DND-41 (cell line): ENCODE results near the gene ZNG1F.
A peak's percentile ranks its signal among the peaks of the same experiment; 100 is the strongest.
"Not testable (repeated sequence)": the region's sequence is repeated elsewhere in the genome, so short reads cannot be mapped to it uniquely, and the experiment has no call there.

Experiments used
- ATAC-seq: fragments of 200-7000 bp; cut with Tn5 transposase; 3 replicates; pipeline ENCODE4 v1.9.1; 2021; ENCODE audit warnings: low read depth; ENCODE audit not compliant: insufficient read depth
- DNase-seq: peaks from one replicate; pipeline ENCODE4 v3.0.0-alpha.2; 2020
- H2AFZ ChIP-seq: 2 replicates; pipeline ENCODE4 v1.6.0; 2012; ENCODE audit warnings: low read depth, low read length
- H3K27ac ChIP-seq: 2 replicates; pipeline ENCODE4 v1.5.1; 2012; ENCODE audit warnings: low read length, inconsistent platforms
- H3K27me3 ChIP-seq: fragments of 200-600 bp; sonication (generic); 2 replicates; pipeline ENCODE4 v1.6.0; 2012; ENCODE audit warnings: low read length, mild to moderate bottlenecking, inconsistent platforms; ENCODE audit not compliant: insufficient read depth, poor library complexity
- H3K36me3 ChIP-seq: 2 replicates; pipeline ENCODE4 v1.5.1; 2012; ENCODE audit warnings: low read length, inconsistent platforms; ENCODE audit not compliant: insufficient read depth
- H3K4me1 ChIP-seq: 2 replicates; pipeline ENCODE4 v1.5.1; 2012; ENCODE audit warnings: mild to moderate bottlenecking, low read length; ENCODE audit not compliant: insufficient read depth
- H3K4me2 ChIP-seq: 2 replicates; pipeline ENCODE4 v1.6.0; 2012; ENCODE audit warnings: mild to moderate bottlenecking, moderate library complexity, low read length, inconsistent platforms; ENCODE audit not compliant: insufficient read depth
- H3K4me3 ChIP-seq, 2 experiments: fragments of 200-600 bp in 1 of 2; shearing (Covaris generic) in 1 of 2; 2 replicates each; pipeline ENCODE4 v1.5.1; 2012 to 2016; ENCODE audit warnings: inconsistent platforms in 2 of 2, low read length in 2 of 2, mild to moderate bottlenecking in 2 of 2, low read depth in 1 of 2, moderate library complexity in 1 of 2
- H3K79me2 ChIP-seq: 2 replicates; pipeline ENCODE4 v1.6.0; 2012; ENCODE audit warnings: low read length, inconsistent platforms; ENCODE audit not compliant: insufficient read depth
- H3K9ac ChIP-seq: 2 replicates; pipeline ENCODE4 v1.6.0; 2012; ENCODE audit warnings: low read depth, mild to moderate bottlenecking, inconsistent platforms, low read length, moderate library complexity
- H3K9me3 ChIP-seq: 2 replicates; pipeline ENCODE4 v1.5.1; 2012; ENCODE audit warnings: low read length, moderate library complexity, mild to moderate bottlenecking, inconsistent platforms; ENCODE audit not compliant: insufficient read depth, severe bottlenecking
- H4K20me1 ChIP-seq: 2 replicates; pipeline ENCODE4 v1.6.0; 2012; ENCODE audit warnings: low read length; ENCODE audit not compliant: insufficient read depth

The ZNG1F gene

DNA sequence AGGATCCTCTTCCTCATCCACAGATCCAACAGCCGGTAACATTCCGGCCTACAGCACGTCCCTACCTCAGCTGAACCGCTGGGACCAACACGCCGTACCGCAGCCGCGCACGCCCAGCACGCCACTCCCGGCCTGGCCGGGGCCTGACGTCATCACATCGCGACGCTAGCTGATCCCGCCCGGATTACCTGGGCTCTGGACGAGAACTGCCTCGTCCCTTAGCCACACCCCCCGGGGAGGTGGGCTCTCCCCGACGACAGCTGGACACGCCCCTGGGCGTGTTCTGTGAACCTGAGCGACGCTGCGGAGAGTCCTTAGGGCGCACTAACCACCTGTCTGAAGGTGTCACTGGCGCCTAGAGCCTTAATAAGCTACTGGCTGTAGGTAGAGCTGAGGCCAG is at the start of gene ZNG1F:
ZNG1F (minus strand) TSS at position 101 of the 400 bp plus-strand sequence; CDS start at position 42, 59 bp downstream.
- not testable (repeated sequence) for H4K20me1 ChIP-seq, H3K9me3 ChIP-seq, H3K4me2 ChIP-seq, H3K27me3 ChIP-seq, H3K4me3 ChIP-seq, H3K36me3 ChIP-seq, H2AFZ ChIP-seq, ATAC-seq, DNase-seq, H3K79me2 ChIP-seq, H3K9ac ChIP-seq, H3K27ac ChIP-seq, H3K4me1 ChIP-seq

DNA sequence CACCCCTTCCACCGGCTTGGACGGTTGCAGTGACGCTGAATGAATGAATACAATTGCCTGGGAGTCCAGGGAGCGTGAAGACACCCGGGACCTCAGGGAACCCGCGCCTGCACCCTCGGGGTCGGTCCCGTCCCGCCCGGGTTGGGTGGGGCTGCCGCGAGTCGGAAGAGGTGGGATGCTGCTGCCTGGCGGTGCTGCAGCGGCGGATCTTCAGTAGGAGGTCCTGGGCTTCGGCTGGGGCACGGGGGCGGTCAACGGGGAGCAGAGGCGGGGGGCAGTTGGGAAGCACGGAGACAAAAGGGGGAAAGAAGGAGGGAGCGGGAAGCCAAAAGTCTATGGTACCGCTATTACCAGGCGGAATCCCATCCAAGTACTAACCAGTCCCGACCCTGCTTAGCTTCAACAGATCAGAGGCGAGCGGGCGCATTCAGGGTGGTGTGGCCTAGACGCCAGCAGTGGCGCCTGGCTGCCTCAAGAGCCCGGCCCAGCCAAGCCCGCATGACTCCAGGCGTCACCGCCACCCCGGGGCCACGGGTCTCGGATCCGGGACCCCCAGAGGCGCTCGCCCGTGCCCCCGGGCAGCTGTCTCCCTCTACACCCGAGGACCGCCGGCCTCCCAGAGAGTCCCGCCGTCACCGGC is 48.1 kb upstream of the ZNG1F start:
- DNase-seq, H3K36me3 ChIP-seq, ATAC-seq, H4K20me1 ChIP-seq, H3K27ac ChIP-seq, H3K4me1 ChIP-seq, H3K9me3 ChIP-seq, H3K9ac ChIP-seq, H3K79me2 ChIP-seq, H2AFZ ChIP-seq, H3K27me3 ChIP-seq, H3K4me3 ChIP-seq, H3K4me2 ChIP-seq: not testable (repeated sequence)

DNA sequence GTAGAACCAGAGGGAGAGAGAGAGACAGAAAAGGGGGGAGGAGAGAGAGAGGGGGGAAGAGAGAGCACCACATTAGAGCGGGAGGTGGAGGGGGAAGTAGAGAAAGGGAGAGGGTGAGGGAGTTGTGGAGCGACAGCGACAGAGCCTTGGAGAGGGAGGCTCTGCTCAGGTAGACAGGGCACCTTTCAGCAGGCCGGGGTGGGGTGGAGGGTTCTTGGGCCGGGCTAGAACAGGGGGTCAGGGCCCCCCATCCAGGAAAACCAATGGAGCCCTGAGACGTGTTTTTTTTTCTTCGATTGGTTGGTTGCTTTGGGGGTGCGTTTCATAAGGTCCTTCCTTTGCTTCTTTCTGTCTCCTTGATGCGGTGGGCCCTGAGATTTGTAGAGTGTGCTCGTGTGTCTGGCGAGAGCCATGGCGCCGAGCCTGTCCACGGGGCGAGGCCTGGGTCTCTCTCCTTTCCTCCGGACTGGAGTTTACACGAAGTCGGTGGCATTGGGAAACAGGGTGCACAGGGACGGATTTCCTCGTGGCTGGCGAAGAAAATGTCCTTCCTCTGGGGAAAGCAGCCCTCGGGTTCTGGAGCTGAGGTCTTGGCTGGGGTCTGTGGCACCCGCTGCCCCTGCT is 47.5 kb upstream of the ZNG1F start:
- not testable (repeated sequence) for H3K9me3 ChIP-seq, DNase-seq, H3K27me3 ChIP-seq, H3K27ac ChIP-seq, H3K4me3 ChIP-seq, H3K36me3 ChIP-seq, H3K4me1 ChIP-seq, H3K79me2 ChIP-seq, H2AFZ ChIP-seq, H3K9ac ChIP-seq, ATAC-seq, H3K4me2 ChIP-seq, H4K20me1 ChIP-seq

DNA sequence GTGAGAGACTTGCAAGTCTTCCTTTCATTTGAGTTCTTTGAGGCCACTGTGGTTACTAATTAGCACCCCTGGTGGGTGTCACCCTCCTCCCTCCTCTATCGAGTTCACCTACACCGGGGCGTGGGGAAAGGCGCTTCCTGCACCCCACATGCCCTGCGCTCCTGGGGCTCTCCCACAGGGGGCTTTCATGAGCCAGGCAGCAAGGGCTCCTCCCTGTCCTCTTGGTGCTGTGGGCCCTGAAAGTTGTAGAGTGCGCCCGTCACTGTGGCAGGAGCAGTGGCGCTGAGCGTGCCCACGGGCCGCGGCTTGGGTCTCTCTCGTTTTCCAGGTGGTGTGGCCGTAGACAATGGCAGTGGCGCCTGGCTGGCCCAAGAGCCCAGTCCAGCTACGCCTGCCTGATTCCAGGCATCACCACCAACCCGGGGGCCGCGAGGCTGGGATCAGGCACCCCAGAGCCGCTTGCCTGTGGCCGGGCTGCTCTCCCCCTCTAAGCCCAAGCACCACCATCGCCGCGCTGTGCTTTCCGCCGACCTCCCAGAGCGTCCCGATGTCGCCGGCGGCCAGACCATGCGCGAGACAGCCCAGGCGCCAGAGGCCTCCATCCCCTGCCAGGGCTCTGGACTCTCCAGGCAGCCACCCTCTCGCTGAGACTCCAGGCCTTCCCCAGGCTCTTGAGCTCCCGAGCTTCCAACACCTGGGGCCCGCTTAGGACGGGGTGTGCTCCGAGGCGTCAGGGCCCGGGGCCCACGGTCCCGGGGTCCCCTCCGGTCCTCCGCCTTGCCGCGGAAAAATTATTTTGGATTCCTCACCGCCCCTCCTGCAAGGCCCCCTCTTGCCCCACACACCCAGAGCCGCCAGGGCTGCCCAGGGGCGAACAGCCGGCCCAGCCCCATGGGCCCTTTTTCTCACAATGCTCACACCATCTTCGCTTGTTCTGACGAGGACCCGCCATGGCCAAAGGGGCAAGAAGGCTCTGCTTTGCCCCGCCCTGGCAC is 46.0 kb upstream of the ZNG1F start:
- 0 out of 3 replicates have a peak, but pooled peaks have one; percentile 24 for ATAC-seq
- not testable (repeated sequence) for DNase-seq, H3K36me3 ChIP-seq, H2AFZ ChIP-seq, H3K4me1 ChIP-seq, H3K9me3 ChIP-seq, H3K27me3 ChIP-seq, H3K79me2 ChIP-seq, H3K4me3 ChIP-seq, H3K27ac ChIP-seq, H3K9ac ChIP-seq, H3K4me2 ChIP-seq, H4K20me1 ChIP-seq

DNA sequence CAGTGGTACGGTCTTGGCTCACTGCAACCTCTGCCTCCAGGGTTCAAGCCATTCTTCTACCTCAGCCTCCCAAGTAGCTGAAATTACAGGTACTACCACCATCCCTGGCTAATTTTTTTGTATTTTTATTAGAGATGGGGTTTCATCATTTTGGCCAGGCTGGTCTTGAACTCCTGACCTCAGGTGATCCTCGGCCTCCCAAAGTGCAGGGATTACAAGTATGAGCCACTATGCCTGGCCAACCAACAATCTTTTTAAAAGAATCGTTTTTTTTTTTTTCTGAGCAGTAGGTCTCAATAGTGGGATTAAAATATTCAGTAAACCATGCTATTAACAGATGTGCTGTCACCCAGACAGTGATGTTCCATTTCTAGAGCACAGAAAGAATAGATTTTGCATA is 45.1 kb upstream of the ZNG1F start:
- H3K9ac ChIP-seq, H2AFZ ChIP-seq, H3K9me3 ChIP-seq, H3K27me3 ChIP-seq, H4K20me1 ChIP-seq, H3K4me3 ChIP-seq, ATAC-seq, H3K27ac ChIP-seq, H3K4me1 ChIP-seq, DNase-seq, H3K36me3 ChIP-seq, H3K79me2 ChIP-seq, H3K4me2 ChIP-seq: not testable (repeated sequence)

DNA sequence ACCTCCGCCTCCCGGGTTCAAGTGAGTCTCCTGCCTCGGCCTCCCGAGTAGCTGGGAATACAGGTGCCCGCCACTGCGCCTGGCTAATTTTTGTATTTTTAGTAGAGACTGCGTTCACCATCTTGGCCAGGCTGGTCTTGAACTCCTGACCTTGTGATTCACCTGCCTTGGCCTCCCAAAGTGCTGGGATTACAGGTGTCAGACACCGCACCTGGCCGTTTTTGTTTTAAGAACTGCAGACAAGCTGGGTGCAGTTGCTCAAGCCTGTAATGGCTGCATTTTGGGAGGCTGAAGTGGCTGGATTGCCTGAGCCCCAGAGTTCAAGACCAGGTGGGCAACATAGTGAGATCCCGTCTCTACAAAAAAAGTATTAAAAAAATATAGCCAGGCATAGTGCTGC is 43.2 kb upstream of the ZNG1F start:
- not testable (repeated sequence) for H3K27me3 ChIP-seq, H3K4me3 ChIP-seq, H4K20me1 ChIP-seq, H3K4me2 ChIP-seq, H3K36me3 ChIP-seq, H3K9ac ChIP-seq, H3K27ac ChIP-seq, DNase-seq, H3K79me2 ChIP-seq, H3K4me1 ChIP-seq, H3K9me3 ChIP-seq, ATAC-seq, H2AFZ ChIP-seq

DNA sequence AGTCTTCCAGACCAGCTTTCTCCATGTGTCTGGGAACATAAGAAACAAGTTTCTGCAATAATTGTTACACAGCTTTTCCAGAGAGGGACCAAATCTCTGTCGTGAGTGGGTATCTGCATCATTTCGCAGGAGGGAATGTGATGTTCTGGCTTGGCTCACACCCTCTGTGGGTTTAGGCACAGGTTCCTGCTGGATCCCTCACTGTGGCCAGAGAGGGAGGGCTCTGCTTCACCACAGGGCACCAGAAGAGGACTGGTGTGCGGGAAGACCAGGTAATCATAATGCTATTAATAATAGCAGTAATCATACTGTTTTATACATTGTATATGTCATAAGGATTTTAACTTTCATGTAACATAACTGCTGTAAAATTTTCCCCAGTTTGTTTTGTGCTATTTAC is 41.3 kb upstream of the ZNG1F start:
- not testable (repeated sequence) for H3K36me3 ChIP-seq, H3K4me3 ChIP-seq, H3K79me2 ChIP-seq, H4K20me1 ChIP-seq, H3K4me1 ChIP-seq, H3K9me3 ChIP-seq, H2AFZ ChIP-seq, H3K9ac ChIP-seq, H3K4me2 ChIP-seq, H3K27me3 ChIP-seq, H3K27ac ChIP-seq, DNase-seq
- ATAC-seq = peak; percentile 42; the same call in 2 of the 3 replicates
